ENCODE results near the gene ADCK1.
A peak's percentile ranks its signal among the peaks of the same experiment; 100 is the strongest.
"Not testable (repeated sequence)": the region's sequence is repeated elsewhere in the genome, so short reads cannot be mapped to it uniquely, and the experiment has no call there.

ADCK1 gene

DNA sequence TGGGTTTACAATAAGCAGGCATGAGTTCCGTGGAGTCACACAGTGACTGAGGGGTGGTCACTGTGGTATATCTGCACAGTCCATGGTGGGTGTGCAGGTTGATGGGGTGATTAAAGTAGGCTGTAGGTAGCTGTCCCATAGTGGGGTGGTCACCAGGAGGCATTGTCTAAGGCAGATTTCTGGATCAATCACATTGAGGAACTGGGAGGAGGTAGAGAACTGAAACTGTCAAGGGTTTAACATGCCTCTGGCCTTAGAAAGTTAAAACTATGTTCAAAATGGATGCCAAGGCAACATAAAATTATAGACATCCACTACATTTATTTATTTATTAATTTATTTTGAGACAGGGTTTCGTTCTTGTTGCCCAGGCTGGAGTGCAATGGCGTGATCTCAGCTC lies 8.3 kb downstream of the ADCK1 start:
- DNase-seq (ENCODE audit: low read depth in 2 of 2): no peak

DNA sequence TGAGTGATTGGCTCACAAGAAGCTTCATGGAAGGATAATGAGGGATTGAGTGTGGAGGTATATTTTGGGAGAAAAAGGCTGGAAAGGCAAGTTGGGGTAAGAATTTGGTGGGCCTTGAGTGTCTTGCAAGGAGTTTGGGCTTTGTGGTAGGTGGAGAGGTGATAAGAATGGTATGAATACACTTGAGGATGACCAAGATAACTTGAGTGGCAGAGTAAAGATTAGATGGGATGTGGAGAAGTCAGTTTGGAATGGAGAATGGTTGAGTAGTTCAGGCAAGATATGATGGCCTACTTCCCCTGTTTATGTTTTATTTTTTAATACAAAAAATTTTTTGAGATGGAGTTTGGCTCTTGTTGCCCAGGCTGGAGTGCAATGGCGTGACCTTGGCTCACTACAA lies 9.1 kb downstream of the ADCK1 start:
- DNase-seq (ENCODE audit: low read depth in 2 of 2): no peak

DNA sequence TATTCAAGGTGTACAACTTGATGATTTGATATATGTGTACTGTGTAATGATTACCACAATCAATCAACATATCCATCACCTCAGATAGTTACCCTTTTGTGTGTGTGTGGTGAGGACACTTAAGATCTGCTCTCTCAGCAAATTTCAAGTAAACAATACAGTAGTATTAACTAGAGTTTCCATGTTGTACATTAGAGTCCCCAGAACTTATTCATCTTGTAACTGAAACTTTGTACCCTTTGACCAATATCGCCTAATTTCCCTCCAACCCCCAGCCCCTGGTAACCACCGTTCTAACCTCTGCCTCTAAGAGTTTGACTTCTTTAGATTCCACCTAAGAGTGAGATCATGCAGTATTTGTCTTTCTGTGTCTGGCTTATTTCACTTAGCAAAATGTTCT lies 12.1 kb downstream of the ADCK1 start:
- DNase-seq (ENCODE audit: low read depth in 2 of 2): no peak

- not testable (repeated sequence) for DNase-seq (ENCODE audit: low read depth in 2 of 2)
Observed at GRCh38 chr14:77812682-77813081, 12.8 kb downstream of the ADCK1 start.

- DNase-seq (ENCODE audit: low read depth in 2 of 2): no peak
Observed at GRCh38 chr14:77822307-77822706, 22.4 kb downstream of the ADCK1 start.

GRCh38 chr14:77822741-77823140 lies 22.8 kb downstream of the ADCK1 start:
- no peak for DNase-seq (ENCODE audit: low read depth in 2 of 2)

- DNase-seq (ENCODE audit: low read depth in 2 of 2): no peak
Observed at GRCh38 chr14:77823378-77823777, 23.5 kb downstream of the ADCK1 start.

DNA sequence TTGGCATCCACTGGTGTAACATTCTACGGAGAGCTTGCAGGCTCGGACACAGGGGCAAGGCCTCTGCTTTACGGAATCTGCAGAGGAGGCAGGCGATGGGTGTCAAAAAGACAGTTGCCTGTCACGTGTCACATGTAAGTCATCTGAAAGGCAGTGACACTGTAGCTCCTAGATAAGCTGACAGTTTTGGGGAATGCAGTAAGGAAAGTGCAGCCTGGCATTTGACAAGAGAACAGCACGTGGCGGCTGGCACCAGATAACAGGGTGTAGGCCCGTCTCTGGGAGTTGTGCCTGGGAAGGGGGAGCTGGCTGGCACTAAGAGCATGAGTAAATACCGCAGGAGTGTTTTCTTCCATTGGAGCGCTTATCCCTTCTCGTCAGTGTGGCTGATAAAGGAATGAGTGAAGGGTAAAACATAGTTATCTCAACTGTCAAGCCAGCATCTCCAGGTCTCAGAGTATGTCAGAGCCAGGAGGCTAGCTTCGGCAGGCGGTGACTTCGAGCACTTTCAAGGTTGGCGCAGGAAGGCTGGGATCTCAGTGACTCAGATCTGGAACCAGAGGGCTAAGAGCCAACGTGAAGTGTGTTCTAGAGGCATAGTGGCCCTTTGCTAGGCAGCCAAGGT lies 26.1 kb downstream of the ADCK1 start:
- DNase-seq (ENCODE audit: low read depth in 2 of 2): no peak

GRCh38 chr14:77830692-77831091 lies 30.8 kb downstream of the ADCK1 start:
- DNase-seq (ENCODE audit: low read depth in 2 of 2): no peak

GRCh38 chr14:77832297-77832696 lies 32.4 kb downstream of the ADCK1 start:
- DNase-seq (ENCODE audit: low read depth in 2 of 2): no peak

DNA sequence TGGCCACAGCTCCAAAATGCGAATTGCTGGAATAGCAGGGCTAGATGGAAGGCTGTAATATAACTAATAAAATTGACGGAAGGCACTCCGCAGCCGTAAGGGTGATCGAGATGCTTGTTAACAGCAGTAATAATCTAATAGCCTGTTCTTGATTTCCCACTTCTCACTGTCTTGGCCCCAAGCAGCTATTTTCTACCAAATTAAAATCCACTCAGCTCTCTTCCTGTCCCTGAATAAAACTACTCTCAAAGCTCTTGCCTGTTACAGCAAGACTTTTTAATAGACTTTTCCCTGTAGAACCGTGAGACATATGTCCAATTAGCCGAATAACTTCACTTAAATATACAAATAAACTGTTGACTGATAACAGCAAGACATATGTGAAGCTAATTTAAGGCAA lies 38.0 kb downstream of the ADCK1 start:
- DNase-seq (ENCODE audit: low read depth in 2 of 2): no peak

DNA sequence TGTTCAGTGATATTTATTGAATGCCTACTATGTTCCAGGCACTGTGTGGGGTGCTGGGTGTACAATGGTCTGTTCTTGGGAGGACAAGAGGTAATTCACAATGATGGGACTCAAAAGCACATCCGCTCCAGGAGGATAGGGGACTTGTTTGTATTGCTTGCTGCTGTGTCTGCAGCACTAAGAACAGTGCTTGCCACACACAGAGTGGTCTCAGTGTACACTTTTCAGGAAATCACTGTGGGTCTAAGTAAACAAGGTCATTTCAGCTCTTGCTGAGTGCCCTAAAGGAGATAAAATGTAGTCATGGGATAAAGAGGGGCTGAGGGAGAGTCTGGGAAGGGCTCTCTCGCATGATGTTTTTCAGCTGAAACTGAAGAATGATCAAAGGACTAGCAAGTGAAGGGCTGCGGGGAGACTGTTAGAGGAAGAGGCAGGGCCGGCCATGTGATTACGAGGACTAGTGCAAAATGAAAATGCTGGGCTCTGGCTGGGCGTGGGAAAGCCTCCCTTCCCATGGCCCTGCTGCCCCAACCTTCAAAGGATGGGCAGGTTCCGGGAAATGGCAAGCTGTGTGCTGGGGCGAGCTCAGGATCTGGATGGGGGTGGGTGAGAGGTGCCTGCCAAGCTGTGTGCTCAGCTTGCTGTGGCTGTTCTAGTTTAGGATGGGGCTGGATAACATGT lies 39.1 kb downstream of the ADCK1 start:
- no peak for DNase-seq (ENCODE audit: low read depth in 2 of 2)

DNA sequence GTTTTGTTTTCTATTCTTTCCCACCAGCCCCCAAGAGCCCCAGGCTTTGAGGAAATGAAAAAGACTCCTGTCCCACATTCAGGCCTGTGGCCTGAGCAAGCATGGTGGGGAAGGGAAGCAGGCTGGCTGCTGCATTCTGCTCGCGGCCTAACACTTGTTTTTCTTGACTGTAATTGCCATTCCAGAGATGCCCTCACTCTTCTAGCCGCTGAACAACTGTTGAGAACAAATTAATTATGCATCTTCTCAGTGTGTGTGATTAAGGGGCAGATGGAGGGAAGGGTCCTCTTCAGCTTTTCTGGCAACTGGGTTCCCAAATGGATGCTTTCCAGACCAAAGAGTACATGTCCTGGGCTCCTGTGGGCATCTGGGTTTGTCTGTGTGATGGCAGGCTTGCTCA lies 43.3 kb downstream of the ADCK1 start:
- no peak for DNase-seq (ENCODE audit: low read depth in 2 of 2)

DNA sequence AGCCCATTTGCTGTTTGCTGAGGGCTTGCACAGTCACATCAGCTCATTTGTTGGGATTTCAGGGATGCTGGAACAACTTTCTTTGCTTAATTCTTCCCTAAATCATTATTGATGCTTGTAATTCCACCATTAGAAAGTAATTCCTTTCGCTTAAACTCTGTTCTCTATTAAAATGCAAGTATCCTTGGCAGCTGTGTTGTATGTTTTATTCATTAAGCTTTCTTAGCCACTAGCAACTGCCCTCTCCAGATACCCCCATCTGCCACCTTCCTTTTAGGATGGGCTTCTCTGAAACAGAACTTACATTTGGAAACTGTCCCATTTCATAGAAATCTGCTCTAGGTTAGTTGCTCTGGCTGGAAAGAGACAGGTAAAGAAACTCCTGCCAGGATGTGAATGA lies 43.7 kb downstream of the ADCK1 start:
- DNase-seq (ENCODE audit: low read depth in 2 of 2): no peak

- DNase-seq (ENCODE audit: low read depth in 2 of 2): no peak
Observed at GRCh38 chr14:77844802-77845201, 44.9 kb downstream of the ADCK1 start.

DNA sequence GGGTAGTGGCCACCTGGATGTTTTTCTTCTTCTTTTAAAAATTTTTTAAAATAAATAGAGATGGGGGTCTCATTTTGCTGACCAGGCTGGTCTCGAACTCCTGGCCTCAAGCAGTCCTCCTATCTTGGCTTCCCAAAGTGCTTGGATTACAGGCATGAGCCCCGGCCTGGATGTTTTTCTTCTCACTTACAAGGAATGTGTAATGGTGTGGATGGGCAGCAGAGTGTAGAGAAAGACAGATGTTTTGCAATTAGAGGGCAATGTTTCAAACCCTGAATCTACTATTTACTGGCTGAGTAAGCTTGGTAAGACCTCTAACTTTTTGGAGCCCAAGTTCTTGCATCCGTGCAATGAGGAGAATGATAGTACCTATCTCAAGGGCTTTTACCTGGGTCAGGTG lies 48.1 kb downstream of the ADCK1 start:
- peak in 1 of 2 experiments; percentile 15 for DNase-seq (ENCODE audit: low read depth in 2 of 2)

GRCh38 chr14:77849711-77850110 lies 49.8 kb downstream of the ADCK1 start:
- DNase-seq (ENCODE audit: low read depth in 2 of 2): peak; percentile 41 to 62

DNA sequence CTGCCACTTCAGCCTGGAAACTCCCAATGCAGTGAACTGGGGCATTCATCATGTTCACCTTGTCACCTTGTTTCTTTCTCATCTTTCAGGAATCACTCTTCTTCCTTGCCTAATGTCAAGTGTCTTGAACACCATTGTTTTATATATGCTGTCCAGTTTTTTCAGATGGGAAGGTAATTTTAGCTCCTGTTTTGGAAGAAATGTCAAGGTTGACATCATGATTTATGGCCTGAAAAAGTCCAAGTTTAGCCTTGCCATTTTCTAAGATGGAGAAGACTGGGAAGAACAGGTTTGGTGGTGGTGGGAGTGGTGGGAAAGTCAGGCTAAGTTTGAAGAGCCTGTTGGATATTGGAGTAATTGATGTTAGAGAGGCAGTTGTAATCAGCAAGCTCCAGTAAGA lies 54.0 kb downstream of the ADCK1 start:
- DNase-seq (ENCODE audit: low read depth in 2 of 2): no peak

- DNase-seq (ENCODE audit: low read depth in 2 of 2): no peak
Observed at GRCh38 chr14:77856941-77857340, 57.0 kb downstream of the ADCK1 start.

- no peak for DNase-seq (ENCODE audit: low read depth in 2 of 2)
Observed at GRCh38 chr14:77859934-77860570, 60.1 kb downstream of the ADCK1 start.

- no peak for DNase-seq (ENCODE audit: low read depth in 2 of 2)
Observed at GRCh38 chr14:77861201-77861600, 61.3 kb downstream of the ADCK1 start.

- no peak for DNase-seq (ENCODE audit: low read depth in 2 of 2)
Observed at GRCh38 chr14:77862154-77862786, 62.4 kb downstream of the ADCK1 start.

- no peak for DNase-seq (ENCODE audit: low read depth in 2 of 2)
Observed at GRCh38 chr14:77864085-77864484, 64.2 kb downstream of the ADCK1 start.

Data from fibroblast of skin of left biceps (primary cell).